Hepatocyte (in vitro differentiated cells): Measurements from ENCODE around the gene ZNF581.

ENCODE experiments used
- EZH2 ChIP-seq: fragments of 200-600 bp; sonication (generic); IDR thresholded peaks from 2 replicates; pipeline ENCODE4 v1.6.1; 2016; ENCODE audit warnings: antibody characterized with exemption, mild to moderate bottlenecking, borderline replicate concordance
- TF ChIP-seq, protein P1 (sequence below): fragments of 200-600 bp; sonication (generic); IDR thresholded peaks from 2 replicates; pipeline ENCODE4 v1.5.1; 2016; ENCODE audit warnings: antibody characterized with exemption, mild to moderate bottlenecking; ENCODE audit not compliant: poor library complexity

DNA sequence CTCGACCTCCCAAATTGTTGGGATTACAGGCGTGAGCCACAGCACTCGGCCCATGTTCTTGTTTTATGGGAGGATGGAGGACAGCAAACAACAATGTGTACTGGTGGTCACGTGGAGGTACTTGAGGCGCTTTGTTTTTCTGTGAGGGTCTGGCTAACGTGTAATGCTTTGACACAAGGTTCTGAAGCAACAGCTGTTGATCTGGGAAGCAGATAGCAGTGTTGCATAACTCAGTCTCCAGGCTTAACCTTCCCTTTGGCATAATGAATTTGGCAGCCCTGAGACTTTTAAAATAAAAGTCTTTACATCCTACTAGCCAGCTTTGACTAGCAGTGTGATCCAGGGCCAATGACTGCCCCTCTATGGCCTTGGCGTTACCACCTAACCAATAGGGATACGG, 9.6 kb upstream of the ZNF581 start:
- no peak for TF ChIP-seq EZH2
- TF ChIP-seq, protein P1, sequence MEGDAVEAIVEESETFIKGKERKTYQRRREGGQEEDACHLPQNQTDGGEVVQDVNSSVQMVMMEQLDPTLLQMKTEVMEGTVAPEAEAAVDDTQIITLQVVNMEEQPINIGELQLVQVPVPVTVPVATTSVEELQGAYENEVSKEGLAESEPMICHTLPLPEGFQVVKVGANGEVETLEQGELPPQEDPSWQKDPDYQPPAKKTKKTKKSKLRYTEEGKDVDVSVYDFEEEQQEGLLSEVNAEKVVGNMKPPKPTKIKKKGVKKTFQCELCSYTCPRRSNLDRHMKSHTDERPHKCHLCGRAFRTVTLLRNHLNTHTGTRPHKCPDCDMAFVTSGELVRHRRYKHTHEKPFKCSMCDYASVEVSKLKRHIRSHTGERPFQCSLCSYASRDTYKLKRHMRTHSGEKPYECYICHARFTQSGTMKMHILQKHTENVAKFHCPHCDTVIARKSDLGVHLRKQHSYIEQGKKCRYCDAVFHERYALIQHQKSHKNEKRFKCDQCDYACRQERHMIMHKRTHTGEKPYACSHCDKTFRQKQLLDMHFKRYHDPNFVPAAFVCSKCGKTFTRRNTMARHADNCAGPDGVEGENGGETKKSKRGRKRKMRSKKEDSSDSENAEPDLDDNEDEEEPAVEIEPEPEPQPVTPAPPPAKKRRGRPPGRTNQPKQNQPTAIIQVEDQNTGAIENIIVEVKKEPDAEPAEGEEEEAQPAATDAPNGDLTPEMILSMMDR: no peak
